Right lobe of liver (tissue), 6 donors: ENCODE measurements around the gene TACO1. TPM values are rescaled to one million over a fixed set of nuclear protein-coding genes. Genes with fewer than 3 reads are reported as not detected.

Experiments used
- ATAC-seq, 4 donors: fragments of 200-7000 bp; cut with Tn5 transposase; one replicate each; pipeline ENCODE4 v1.9.1; 2020; ENCODE audit warnings: mild to moderate bottlenecking in 4 of 4, moderate library complexity in 4 of 4
- DNase-seq, 3 donors: peaks; one replicate each; pipeline ENCODE4 v3.0.0-alpha.2; 2020
- H3K27ac ChIP-seq, 3 donors: fragments of 200-600 bp; one replicate each; pipeline ENCODE4 v1.8.0; 2022
- H3K27me3 ChIP-seq, 2 donors: fragments of 200-600 bp; one replicate each; pipeline ENCODE4 v1.8.0; 2022
- H3K36me3 ChIP-seq, 4 donors: fragments of 200-600 bp; sonication (generic) in 1 of 4; one replicate each; pipeline versions ENCODE4 v1.5.1 to v1.8.0; 2017 to 2022; ENCODE audit warnings: control low read depth in 1 of 4
- H3K4me1 ChIP-seq, 4 donors: fragments of 200-600 bp; sonication (generic) in 1 of 4; one replicate each; pipeline versions ENCODE4 v1.5.1 to v1.8.0; 2017 to 2022; ENCODE audit warnings: control low read depth in 1 of 4
- H3K4me3 ChIP-seq, 3 donors: fragments of 200-600 bp; one replicate each; pipeline ENCODE4 v1.8.0; 2022
- H3K9me3 ChIP-seq, 4 donors: fragments of 200-600 bp; sonication (generic) in 1 of 4; one replicate each; pipeline versions ENCODE4 v1.5.1 to v1.8.0; 2017 to 2022; ENCODE audit warnings: control low read depth in 1 of 4
- CTCF ChIP-seq, 4 donors: fragments of 200-600 bp in 3 of 4; fragments of 450-650 bp in 1 of 4; IDR thresholded peaks; one replicate each; pipeline versions ENCODE4 v1.5.1 to v1.8.0; 2016 to 2022; ENCODE audit warnings: antibody characterized with exemption in 4 of 4, mild to moderate bottlenecking in 2 of 4
- POLR2A ChIP-seq: fragments of 450-650 bp; IDR thresholded peaks from one replicate; pipeline ENCODE4 v1.6.1; 2017; ENCODE audit warnings: antibody characterized with exemption, mild to moderate bottlenecking
- WGBS: methylation state at CpG from one replicate; pipeline ENCODE4 v1.1.6; 2018; ENCODE audit warnings: low coverage, low lambda C conversion rate; ENCODE audit not compliant: insufficient coverage; ENCODE audit errors: missing lambda C conversion rate; 5-methylcytosine and 5-hydroxymethylcytosine counted together
- intact Hi-C, 2 donors: fragments of 100-400 bp; cut with DNase I; formaldehyde crosslinking; loops; one replicate each; pipeline versions ENCODE4 v1.11.2 to v1.14.1; 2022
- total RNA-seq, 6 experiments: library from RNA; depleted of rRNA in 2 of 6; stranded (reverse); fragments of >200 nt in 2 of 6; fragmentation: NEBNext Ultra II Directional in 3 of 6; extraction: Animal tissue kit (Norgen Biotek cat#: 25700) in 3 of 6; gene quantifications; one replicate each; pipeline versions ENCODE4 v1.1.0 to v1.2.4, GENCODE V29; 2016 to 2023
- donor health status: DM: no; HTN: yes; CAD: no.
- donor health status: DM: no; HTN: no; CAD: no.
- donor health status: DM: no; HTN: no; CAD: no.
- donor health status: DM: no; HTN: yes; CAD: no.
- donor health status: DM: no; HTN: yes; CAD: no.

Gene TACO1
- total RNA-seq, 6 experiments from 2014 or later: 30.6 to 46.7 (median 35.5) TPM

DNA sequence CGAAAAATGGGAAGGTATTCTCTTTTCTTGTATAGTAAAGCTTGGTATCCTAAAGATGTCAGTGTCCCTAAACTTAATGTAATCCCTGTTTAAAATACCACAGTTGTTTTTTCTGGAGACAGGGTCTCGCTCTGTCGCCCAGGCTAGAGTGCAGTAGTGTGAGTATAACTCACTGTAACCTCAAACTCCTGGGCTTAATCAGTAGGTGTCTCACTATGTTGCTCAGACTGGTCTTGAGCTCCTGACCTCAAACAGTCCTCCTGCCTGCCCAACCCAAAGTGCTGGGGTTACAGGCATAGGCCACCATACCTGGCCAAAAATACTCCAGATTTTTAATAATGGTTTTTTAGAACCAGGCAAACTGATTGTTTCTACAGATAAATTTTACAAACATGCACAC, 42.3 kb upstream of the TACO1 start:
- Histone ChIP-seq H3K4me1 (peaks cover 0 to 11% (median 2%) of the 10 kb centered on the region in 4 donors), H3K27me3 (no peaks in the 10 kb centered on the region), H3K4me3 (no peak overlapping the region), H3K36me3 (no peaks in the 10 kb centered on the region), H3K27ac (no peak overlapping the region), H3K9me3 (no peaks in the 10 kb centered on the region)
- no peak for DNase-seq
- intact Hi-C loops: no loop called here
- TF ChIP-seq CTCF (IDR thresholded peaks at IDR 0.05) (no peak), POLR2A (no peak)
- no peak for ATAC-seq
- 84% methylated on average over 3 of the region's 3 CpGs for WGBS

DNA sequence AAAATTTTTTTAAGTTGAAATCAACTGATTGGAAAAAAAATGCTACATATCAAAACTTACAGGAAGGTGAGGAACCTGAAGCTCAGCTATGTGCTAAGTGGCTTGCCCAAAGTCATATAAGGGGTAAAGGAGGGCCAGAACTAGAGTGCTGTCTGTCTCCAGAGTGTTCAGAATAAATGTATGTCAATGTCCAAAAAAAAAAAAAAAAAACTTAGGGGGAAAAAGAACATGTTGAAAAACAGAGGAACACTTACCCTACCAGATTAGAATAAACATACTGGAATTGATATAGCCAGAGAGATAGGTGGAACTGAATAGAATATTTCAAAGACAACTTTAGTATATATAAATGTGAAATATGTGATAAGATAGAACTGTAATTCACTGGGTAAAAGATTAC, 38.9 kb upstream of the TACO1 start:
- intact Hi-C loops: no loop called here
- DNase-seq: no peak
- Histone ChIP-seq H3K4me3 (no peak overlapping the region), H3K27me3 (no peaks in the 10 kb centered on the region), H3K36me3 (no peaks in the 10 kb centered on the region), H3K4me1 (no peaks in the 10 kb centered on the region), H3K27ac (no peak overlapping the region), H3K9me3 (no peaks in the 10 kb centered on the region)
- ATAC-seq: no peak
- no peak for TF ChIP-seq POLR2A
- TF ChIP-seq CTCF (IDR thresholded peaks at IDR 0.05): no peak

DNA sequence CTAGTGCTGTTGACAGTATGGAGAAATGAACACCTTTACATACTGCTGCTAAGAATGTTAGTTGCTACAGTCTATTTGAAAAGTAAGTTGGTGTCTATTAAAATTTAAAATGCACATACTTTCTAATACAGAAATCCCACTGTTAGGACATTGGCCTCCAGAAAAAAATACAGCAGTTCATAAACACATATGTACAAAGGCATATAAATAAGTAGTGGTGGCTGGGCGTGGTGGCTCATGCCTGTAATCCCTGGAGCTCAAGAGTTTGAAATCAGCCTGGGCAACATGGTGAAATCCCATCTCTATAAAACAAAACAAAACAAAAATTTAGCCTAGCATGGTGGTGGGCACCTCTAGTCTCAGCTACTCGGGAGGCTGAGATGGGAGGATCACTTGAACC, 37.4 kb upstream of the TACO1 start:
- intact Hi-C loops: no loop called here
- no peaks in the 10 kb centered on the region for H3K4me1 ChIP-seq
- H3K27ac ChIP-seq: no peak overlapping the region
- TF ChIP-seq CTCF (IDR thresholded peaks at IDR 0.05) (no peak), POLR2A (no peak)
- no peak for ATAC-seq
- no peak for DNase-seq
- H3K9me3 ChIP-seq: no peaks in the 10 kb centered on the region
- H3K27me3 ChIP-seq: no peaks in the 10 kb centered on the region
- 100% methylated on average over 1 of the region's 2 CpGs for WGBS
- no peaks in the 10 kb centered on the region for H3K36me3 ChIP-seq
- H3K4me3 ChIP-seq: no peak overlapping the region

DNA sequence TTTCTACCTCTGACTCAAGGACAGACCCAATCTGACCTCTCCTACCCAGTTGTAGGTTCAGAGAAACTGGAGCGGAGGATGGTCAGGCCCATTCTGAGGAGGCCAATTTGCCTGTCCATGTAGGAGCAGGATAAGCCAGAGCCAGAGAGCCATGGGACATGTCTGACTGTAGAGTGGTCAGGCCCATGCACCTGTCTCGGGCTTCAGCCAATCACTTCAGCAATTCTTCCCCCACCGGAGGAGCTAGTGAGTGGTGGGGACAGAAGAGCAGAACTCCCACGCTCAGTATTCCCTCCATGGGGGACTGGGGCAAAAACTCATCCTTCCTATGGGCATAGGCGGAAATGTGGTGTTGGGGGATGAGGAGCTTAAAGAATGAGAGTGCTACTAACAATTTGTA, 36.1 kb upstream of the TACO1 start:
- no peaks in the 10 kb centered on the region for H3K27me3 ChIP-seq
- no peak overlapping the region for H3K4me3 ChIP-seq
- H3K9me3 ChIP-seq: no peaks in the 10 kb centered on the region
- ATAC-seq (peak in 1 of 4 donors; percentile 16), DNase-seq (no peak)
- WGBS: 100% methylated on average over 4 of the region's 5 CpGs
- intact Hi-C loops: no loop called here
- H3K27ac ChIP-seq: no peak overlapping the region
- no peaks in the 10 kb centered on the region for H3K4me1 ChIP-seq
- no peaks in the 10 kb centered on the region for H3K36me3 ChIP-seq
- TF ChIP-seq POLR2A: no peak
- TF ChIP-seq CTCF (IDR thresholded peaks at IDR 0.05): no peak

GRCh38 chr17:63567229-63567628, 33.5 kb upstream of the TACO1 start:
- TF ChIP-seq CTCF (IDR thresholded peaks at IDR 0.05) (no peak), POLR2A (no peak)
- DNase-seq: no peak
- H3K4me1 ChIP-seq: no peaks in the 10 kb centered on the region
- H3K27me3 ChIP-seq: no peaks in the 10 kb centered on the region
- H3K9me3 ChIP-seq: no peaks in the 10 kb centered on the region
- no peak overlapping the region for H3K4me3 ChIP-seq
- no peaks in the 10 kb centered on the region for H3K36me3 ChIP-seq
- 75% methylated on average over 1 of the region's 1 CpG for WGBS
- H3K27ac ChIP-seq: no peak overlapping the region
- intact Hi-C loops: no loop called here
- peak in 2 of 4 donors; percentile 56 to 70 for ATAC-seq
